Measurements from ENCODE around the gene ZP4.

DNA sequence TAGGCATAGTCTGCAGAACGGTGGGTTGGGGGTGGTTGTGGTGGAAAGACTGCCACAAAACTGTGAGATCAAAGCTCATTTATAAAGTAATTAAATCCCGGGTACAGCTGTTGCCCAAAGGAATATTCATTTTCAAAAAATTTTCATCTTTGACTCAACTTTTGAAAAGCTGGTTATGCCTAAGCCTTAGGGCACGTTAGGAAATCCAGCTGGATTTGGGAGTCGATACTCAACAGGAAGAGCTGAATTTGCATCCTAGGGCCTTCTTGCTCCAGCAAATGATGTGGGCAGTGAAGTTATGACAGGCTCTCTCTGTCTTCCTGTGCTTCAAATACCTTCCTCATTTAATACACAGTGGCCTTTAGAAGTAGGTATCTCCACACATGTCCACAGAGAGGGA, 31.7 kb downstream of the ZP4 start:
- TF ChIP-seq, protein P1, sequence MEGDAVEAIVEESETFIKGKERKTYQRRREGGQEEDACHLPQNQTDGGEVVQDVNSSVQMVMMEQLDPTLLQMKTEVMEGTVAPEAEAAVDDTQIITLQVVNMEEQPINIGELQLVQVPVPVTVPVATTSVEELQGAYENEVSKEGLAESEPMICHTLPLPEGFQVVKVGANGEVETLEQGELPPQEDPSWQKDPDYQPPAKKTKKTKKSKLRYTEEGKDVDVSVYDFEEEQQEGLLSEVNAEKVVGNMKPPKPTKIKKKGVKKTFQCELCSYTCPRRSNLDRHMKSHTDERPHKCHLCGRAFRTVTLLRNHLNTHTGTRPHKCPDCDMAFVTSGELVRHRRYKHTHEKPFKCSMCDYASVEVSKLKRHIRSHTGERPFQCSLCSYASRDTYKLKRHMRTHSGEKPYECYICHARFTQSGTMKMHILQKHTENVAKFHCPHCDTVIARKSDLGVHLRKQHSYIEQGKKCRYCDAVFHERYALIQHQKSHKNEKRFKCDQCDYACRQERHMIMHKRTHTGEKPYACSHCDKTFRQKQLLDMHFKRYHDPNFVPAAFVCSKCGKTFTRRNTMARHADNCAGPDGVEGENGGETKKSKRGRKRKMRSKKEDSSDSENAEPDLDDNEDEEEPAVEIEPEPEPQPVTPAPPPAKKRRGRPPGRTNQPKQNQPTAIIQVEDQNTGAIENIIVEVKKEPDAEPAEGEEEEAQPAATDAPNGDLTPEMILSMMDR (IDR thresholded peaks at IDR 0.05): no peak
- no peak for TF ChIP-seq POLR2A (IDR thresholded peaks at IDR 0.05)
